Measurements from ENCODE around the gene PRKAB2. TPM values are rescaled to one million over a fixed set of nuclear protein-coding genes. Genes with fewer than 3 reads are reported as not detected.
A peak's percentile ranks its signal among the peaks of the same experiment; 100 is the strongest.

The PRKAB2 gene
- total and polyA plus RNA-seq, 9 of the 15 experiments (the other 6 are each of a cell fraction or from before 2014, with no cell fraction given): 2.3 to 20.8 (median 7.9) TPM

- TF ChIP-seq RERE (CRISPR knock-in tag; IDR thresholded peaks at IDR 0.05; ENCODE audit: borderline replicate concordance) (no peak), CGGBP1 (CRISPR knock-in tag; IDR thresholded peaks at IDR 0.05) (no peak; the same call in 1 of the 2 replicates), XRCC5 (IDR thresholded peaks at IDR 0.05; ENCODE audit: low read depth, low read length) (peak; percentile 96), ESRRA (IDR thresholded peaks at IDR 0.05; ENCODE audit: borderline replicate concordance, low read depth) (peak; percentile 86), THRA (IDR thresholded peaks at IDR 0.05) (no peak), DACH1 (IDR thresholded peaks at IDR 0.05; ENCODE audit: partially characterized antibody) (no peak), SRSF9 (IDR thresholded peaks at IDR 0.05; ENCODE audit: borderline replicate concordance, low read depth, low read length) (no peak), CREB3 (tag; conservative IDR thresholded peaks at IDR 0.05; ENCODE audit: low read depth) (no peak), TRIM24 (IDR thresholded peaks at IDR 0.05) (no peak), HOXB6 (CRISPR knock-in tag; IDR thresholded peaks at IDR 0.05; ENCODE audit: borderline replicate concordance) (no peak), SOX6 (IDR thresholded peaks at IDR 0.05) (peak; percentile 85), ETS1 (conservative IDR thresholded peaks at IDR 0.05; ENCODE audit: control insufficient read depth, low read depth, low read length) (peak; percentile 64), CEBPG (CRISPR knock-in tag; IDR thresholded peaks at IDR 0.05) (no peak), CEBPG (tag; conservative IDR thresholded peaks at IDR 0.05 in 1 of 2, IDR thresholded peaks at IDR 0.05 in 1 of 2) (no peak), ELK3 (CRISPR knock-in tag; IDR thresholded peaks at IDR 0.05) (no peak)
These were observed at the start of gene PRKAB2 (continued) for GRCh38 chr1:147172168-147173016.
